Measurements from ENCODE around the gene UBXN4. TPM values are rescaled to one million over a fixed set of nuclear protein-coding genes. Genes with fewer than 3 reads are reported as not detected.

The UBXN4 gene
- total RNA-seq, 1 experiment from 2014 or later, result 99.3 TPM

- H3K4me3 ChIP-seq (ENCODE audit: low read depth, low read length), result no peak overlapping the region
- ChIA-PET POLR2A (no interaction called here), CTCF (interaction anchor here (0.9 kb wide), 1 partner anchor 52 kb away, joined by 3 read pairs; no protein-coding TSS in a partner anchor)
- H3K4me3 Mint-ChIP-seq (ENCODE audit: unreplicated experiment), result no peak overlapping the region
- H3K27ac Mint-ChIP-seq (ENCODE audit: unreplicated experiment), result no peak overlapping the region
- peaks cover 54% of the 10 kb centered on the region for H3K36me3 Mint-ChIP-seq (ENCODE audit: insufficient read depth, unreplicated experiment)
- H3K36me3 ChIP-seq (ENCODE audit: control insufficient read depth, insufficient read depth, low read length), result peaks cover 2% of the 10 kb centered on the region; the same call in 1 of the 2 replicates
- intact Hi-C loops (cut with micrococcal nuclease; ENCODE audit: unreplicated experiment), result no loop called here
- H3K9me3 Mint-ChIP-seq (ENCODE audit: unreplicated experiment), result no peaks in the 10 kb centered on the region
- no peaks in the 10 kb centered on the region for H3K27me3 ChIP-seq (replicated peaks; ENCODE audit: control insufficient read depth, insufficient read depth, low read length)
- no peaks in the 10 kb centered on the region for H3K27me3 Mint-ChIP-seq (ENCODE audit: insufficient read depth, unreplicated experiment)
- DNase-seq, result no peak
- H3K9me3 ChIP-seq, result no peaks in the 10 kb centered on the region
- peaks cover 18% of the 10 kb centered on the region; the same call in 1 of the 2 replicates for H3K4me1 ChIP-seq
- no TSS peak for BruUV-seq (replicated peaks)
- H3K4me1 Mint-ChIP-seq (ENCODE audit: low read depth, unreplicated experiment), result peaks cover 8% of the 10 kb centered on the region
- TF ChIP-seq CTCF (IDR thresholded peaks at IDR 0.05; ENCODE audit: insufficient read depth in 1 of 2, low read depth in 1 of 2, low read length in 1 of 2, severe bottlenecking in 1 of 2, unreplicated experiment in 1 of 2), result no peak
Measured at GRCh38 chr2:135745545-135745944, 3.9 kb downstream of the UBXN4 start.

DNA sequence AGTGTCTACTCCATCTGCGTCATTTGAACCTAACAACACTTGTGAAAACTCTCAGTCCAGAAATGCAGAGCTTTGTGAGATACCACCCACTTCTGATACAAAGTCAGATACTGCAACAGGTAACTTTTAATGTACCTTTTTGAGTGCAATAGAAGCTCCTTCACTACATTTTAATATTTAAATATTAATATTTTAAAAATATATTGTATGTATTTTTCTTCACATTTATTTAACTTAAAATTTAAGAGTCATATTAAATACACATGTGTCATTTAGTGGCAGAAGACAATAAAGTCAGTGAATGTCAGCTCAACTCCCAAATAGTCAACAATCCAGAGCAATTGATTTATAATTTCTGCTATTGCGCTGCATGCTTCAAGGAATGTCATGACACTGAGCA, 13.9 kb downstream of the UBXN4 start:
- CTCF ChIA-PET, result no interaction called here
- Mint-ChIP-seq H3K27me3 (ENCODE audit: insufficient read depth, unreplicated experiment) (no peaks in the 10 kb centered on the region), H3K4me1 (ENCODE audit: low read depth, unreplicated experiment) (no peaks in the 10 kb centered on the region), H3K9me3 (ENCODE audit: unreplicated experiment) (peaks cover 17% of the 10 kb centered on the region), H3K36me3 (ENCODE audit: insufficient read depth, unreplicated experiment) (peaks cover 86% of the 10 kb centered on the region), H3K4me3 (ENCODE audit: unreplicated experiment) (no peak overlapping the region), H3K27ac (ENCODE audit: unreplicated experiment) (no peak overlapping the region)
- intact Hi-C loops (cut with micrococcal nuclease; ENCODE audit: unreplicated experiment), result no loop called here
- Histone ChIP-seq H3K4me3 (ENCODE audit: low read depth, low read length) (no peak overlapping the region), H3K36me3 (ENCODE audit: control insufficient read depth, insufficient read depth, low read length) (peaks cover 7% of the 10 kb centered on the region), H3K27me3 (replicated peaks; ENCODE audit: control insufficient read depth, insufficient read depth, low read length) (no peaks in the 10 kb centered on the region), H3K9me3 (peaks cover 17% of the 10 kb centered on the region), H3K4me1 (no peaks in the 10 kb centered on the region)
- DNase-seq, result no peak
- POLR2A ChIA-PET, result no interaction called here
- no TSS peak for BruUV-seq (replicated peaks)
- no peak for TF ChIP-seq CTCF (IDR thresholded peaks at IDR 0.05; ENCODE audit: insufficient read depth in 1 of 2, low read depth in 1 of 2, low read length in 1 of 2, severe bottlenecking in 1 of 2, unreplicated experiment in 1 of 2)

- peaks cover 87% of the 10 kb centered on the region for H3K36me3 Mint-ChIP-seq (ENCODE audit: insufficient read depth, unreplicated experiment)
Measured at GRCh38 chr2:135756692-135757091, 15.0 kb downstream of the UBXN4 start.

More at GRCh38 chr2:135756692-135757091, 15.0 kb downstream of the UBXN4 start:
- peaks cover 7% of the 10 kb centered on the region for H3K36me3 ChIP-seq (ENCODE audit: control insufficient read depth, insufficient read depth, low read length)
- no peak for DNase-seq
- BruUV-seq (replicated peaks), result no TSS peak
- TF ChIP-seq CTCF (IDR thresholded peaks at IDR 0.05; ENCODE audit: insufficient read depth in 1 of 2, low read depth in 1 of 2, low read length in 1 of 2, severe bottlenecking in 1 of 2, unreplicated experiment in 1 of 2), result no peak
- POLR2A ChIA-PET, result no interaction called here
- no peaks in the 10 kb centered on the region for H3K27me3 ChIP-seq (replicated peaks; ENCODE audit: control insufficient read depth, insufficient read depth, low read length)
- H3K27ac Mint-ChIP-seq (ENCODE audit: unreplicated experiment), result no peak overlapping the region
- CTCF ChIA-PET, result interaction anchor here (0.5 kb wide), 1 partner anchor 15 kb away, joined by 9 read pairs; no protein-coding TSS in a partner anchor
- H3K9me3 Mint-ChIP-seq (ENCODE audit: unreplicated experiment), result peaks cover 17% of the 10 kb centered on the region
- peaks cover 17% of the 10 kb centered on the region for H3K9me3 ChIP-seq
- H3K27me3 Mint-ChIP-seq (ENCODE audit: insufficient read depth, unreplicated experiment), result no peaks in the 10 kb centered on the region
- intact Hi-C loops (cut with micrococcal nuclease; ENCODE audit: unreplicated experiment), result no loop called here
- no peak overlapping the region for H3K4me3 ChIP-seq (ENCODE audit: low read depth, low read length)
- H3K4me1 Mint-ChIP-seq (ENCODE audit: low read depth, unreplicated experiment), result no peaks in the 10 kb centered on the region
- H3K4me1 ChIP-seq, result no peaks in the 10 kb centered on the region
- no peak overlapping the region for H3K4me3 Mint-ChIP-seq (ENCODE audit: unreplicated experiment)
